Activated CD4-positive, alpha-beta memory T cell treated with anti-CD3 and anti-CD28 coated beads, Interleukin-2, amount 10 ng/mL, durations not matched to agents 7 days and 5 days (primary cell): ENCODE results near the gene PACRG. TPM values are rescaled to one million over a fixed set of nuclear protein-coding genes. Genes with fewer than 3 reads are reported as not detected.

Experiments
- CTCF ChIA-PET: fragments of 350-600 bp; sonication (Branson Sonifier 250); formaldehyde crosslinking; loops from one replicate; lab custom pipeline; 2021; ENCODE audit warnings: antibody characterized with exemption, inconsistent platforms; lab: Charles Lee
- POLR2A ChIA-PET: fragments of 350-600 bp; sonication (Branson Sonifier 250); formaldehyde crosslinking; loops from one replicate; lab custom pipeline; 2021; ENCODE audit warnings: antibody characterized with exemption; lab: Charles Lee
- DNase-seq: peaks from one replicate; pipeline ENCODE4 v3.0.0-alpha.2; 2020
- H3K27ac Mint-ChIP-seq: one replicate; pipeline ENCODE4 v1.8.0; 2021; ENCODE audit warnings: mild to moderate bottlenecking, mixed read lengths
- H3K27me3 Mint-ChIP-seq: one replicate; pipeline ENCODE4 v1.8.0; 2021; ENCODE audit warnings: mixed read lengths
- H3K36me3 Mint-ChIP-seq: one replicate; pipeline ENCODE4 v1.8.0; 2021; ENCODE audit warnings: low read depth, mixed read lengths
- H3K4me1 Mint-ChIP-seq: one replicate; pipeline ENCODE4 v1.8.0; 2021; ENCODE audit warnings: mixed read lengths
- H3K4me3 Mint-ChIP-seq: one replicate; pipeline ENCODE4 v1.8.0; 2021; ENCODE audit warnings: mild to moderate bottlenecking, mixed read lengths
- H3K9me3 Mint-ChIP-seq: one replicate; pipeline ENCODE4 v1.8.0; 2021; ENCODE audit warnings: mixed read lengths
- total RNA-seq, 2 experiments: library from RNA; stranded (reverse); gene quantifications; one replicate each; pipeline ENCODE4 v1.2.3, GENCODE V29; 2021

The PACRG gene
- total RNA-seq, 2 experiments from 2014 or later: not detected

DNA sequence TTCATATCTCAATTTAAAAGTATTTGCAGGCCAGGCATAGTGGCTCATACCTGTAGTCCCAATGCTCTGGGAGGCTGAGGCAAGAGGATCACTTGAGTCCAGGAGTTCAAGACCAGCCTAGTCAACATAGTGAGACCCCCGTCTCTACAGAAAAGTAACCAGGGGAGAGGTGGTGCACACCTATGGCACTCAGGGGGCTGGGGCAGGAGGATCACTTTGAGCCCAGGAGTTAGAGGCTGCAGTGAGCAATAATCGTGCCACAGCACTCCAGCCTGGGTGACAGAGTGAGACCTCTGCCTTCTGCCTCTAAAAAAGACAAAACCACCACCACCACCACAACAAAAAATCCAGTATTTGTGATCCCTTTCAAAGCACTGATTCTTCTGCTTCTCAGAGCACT is 501.3 kb downstream of the PACRG start:
- H3K36me3 Mint-ChIP-seq: no peaks in the 10 kb centered on the region
- POLR2A ChIA-PET: no interaction called here
- CTCF ChIA-PET: no interaction called here
- no peak for DNase-seq
- no peak overlapping the region for H3K4me3 Mint-ChIP-seq
- H3K9me3 Mint-ChIP-seq: no peaks in the 10 kb centered on the region
- H3K27ac Mint-ChIP-seq: no peak overlapping the region
- H3K4me1 Mint-ChIP-seq: no peaks in the 10 kb centered on the region
- H3K27me3 Mint-ChIP-seq: no peaks in the 10 kb centered on the region

- DNase-seq: no peak
- Mint-ChIP-seq H3K4me1 (no peaks in the 10 kb centered on the region), H3K4me3 (no peak overlapping the region), H3K36me3 (no peaks in the 10 kb centered on the region), H3K9me3 (no peaks in the 10 kb centered on the region), H3K27ac (no peak overlapping the region), H3K27me3 (no peaks in the 10 kb centered on the region)
- CTCF ChIA-PET: no interaction called here
- POLR2A ChIA-PET: no interaction called here
Measured at GRCh38 chr6:163230901-163231300, 503.1 kb downstream of the PACRG start.

- no peak overlapping the region for H3K27ac Mint-ChIP-seq
- H3K4me1 Mint-ChIP-seq: no peaks in the 10 kb centered on the region
- H3K4me3 Mint-ChIP-seq: no peak overlapping the region
- DNase-seq: no peak
- no peaks in the 10 kb centered on the region for H3K9me3 Mint-ChIP-seq
- CTCF ChIA-PET: no interaction called here
- no peaks in the 10 kb centered on the region for H3K36me3 Mint-ChIP-seq
- POLR2A ChIA-PET: no interaction called here
- H3K27me3 Mint-ChIP-seq: no peaks in the 10 kb centered on the region
Measured at GRCh38 chr6:163231356-163232014, 503.7 kb downstream of the PACRG start.

DNA sequence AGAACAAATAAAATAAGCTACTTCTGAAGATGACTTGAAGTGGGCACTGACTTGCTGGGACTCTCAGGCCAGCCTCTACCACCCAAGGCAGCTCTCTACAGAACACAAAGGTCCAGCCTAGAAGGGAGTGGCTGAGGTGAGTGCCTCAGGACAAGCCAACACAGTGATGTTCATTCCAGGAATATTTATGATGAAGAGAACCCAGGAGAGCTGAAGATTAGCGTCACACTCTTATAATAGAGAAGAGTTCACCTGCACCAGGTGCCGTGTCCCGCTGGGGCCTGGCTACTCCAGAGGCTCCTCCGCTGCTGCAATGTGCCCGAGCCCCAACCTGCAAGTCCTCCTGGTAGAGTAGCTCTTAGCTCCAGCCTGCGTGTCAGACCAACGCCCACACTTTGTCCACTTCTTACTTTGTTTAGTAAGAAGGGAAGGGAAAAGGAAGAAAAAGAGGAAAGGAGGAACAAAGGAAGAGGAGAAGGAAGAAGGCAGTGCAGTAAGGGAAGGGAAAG is 504.3 kb downstream of the PACRG start:
- CTCF ChIA-PET: no interaction called here

GRCh38 chr6:163232649-163233048 is 504.9 kb downstream of the PACRG start:
- no peaks in the 10 kb centered on the region for H3K36me3 Mint-ChIP-seq
- no peaks in the 10 kb centered on the region for H3K27me3 Mint-ChIP-seq
- ChIA-PET POLR2A (no interaction called here), CTCF (no interaction called here)
- no peak for DNase-seq
- no peaks in the 10 kb centered on the region for H3K9me3 Mint-ChIP-seq
- H3K4me1 Mint-ChIP-seq: no peaks in the 10 kb centered on the region
- H3K4me3 Mint-ChIP-seq: no peak overlapping the region
- H3K27ac Mint-ChIP-seq: no peak overlapping the region

More for the DNA sequence above, 504.3 kb downstream of the PACRG start:
- H3K4me1 Mint-ChIP-seq: no peaks in the 10 kb centered on the region
- no peak overlapping the region for H3K27ac Mint-ChIP-seq
- POLR2A ChIA-PET: no interaction called here
- H3K27me3 Mint-ChIP-seq: no peaks in the 10 kb centered on the region
- H3K4me3 Mint-ChIP-seq: no peak overlapping the region
- H3K36me3 Mint-ChIP-seq: no peaks in the 10 kb centered on the region
- no peaks in the 10 kb centered on the region for H3K9me3 Mint-ChIP-seq
- no peak for DNase-seq

GRCh38 chr6:163237110-163237509 is 509.3 kb downstream of the PACRG start:
- H3K9me3 Mint-ChIP-seq: no peaks in the 10 kb centered on the region
- H3K27ac Mint-ChIP-seq: no peak overlapping the region
- H3K4me1 Mint-ChIP-seq: no peaks in the 10 kb centered on the region
- CTCF ChIA-PET: no interaction called here
- POLR2A ChIA-PET: no interaction called here
- H3K36me3 Mint-ChIP-seq: no peaks in the 10 kb centered on the region
- DNase-seq: no peak
- no peak overlapping the region for H3K4me3 Mint-ChIP-seq
- H3K27me3 Mint-ChIP-seq: no peaks in the 10 kb centered on the region

DNA sequence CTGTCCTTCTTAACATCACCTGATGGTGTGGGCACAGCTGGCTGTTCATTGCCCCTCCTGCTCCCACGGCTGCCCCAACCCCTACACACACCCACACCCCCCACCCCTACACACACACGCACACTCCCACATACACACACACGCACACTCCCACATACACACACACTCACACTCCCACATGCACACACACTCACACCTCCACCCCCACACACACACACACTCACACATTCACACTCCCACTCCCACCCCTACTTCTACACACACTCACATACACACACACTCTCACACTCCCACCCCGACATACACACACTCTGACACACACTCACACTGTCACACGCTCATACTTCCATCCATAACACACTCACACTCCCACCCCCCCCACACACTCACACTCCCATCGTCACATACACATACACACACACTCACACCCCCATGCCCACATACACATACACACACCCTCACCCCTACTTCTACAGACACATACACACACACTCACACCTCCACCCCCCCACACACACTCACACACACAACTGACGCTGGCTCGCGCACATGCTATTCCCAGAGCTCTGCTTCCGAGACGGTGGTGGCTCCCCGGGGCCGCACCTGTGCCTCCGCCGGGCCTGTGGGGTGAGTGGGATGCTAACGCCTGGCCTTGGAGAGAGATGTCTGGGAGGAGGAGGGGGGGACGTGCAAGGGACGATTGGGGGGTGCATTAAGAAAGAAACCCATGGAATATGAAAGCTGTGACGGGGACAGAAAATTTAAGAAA is 512.0 kb downstream of the PACRG start:
- ChIA-PET POLR2A (no interaction called here), CTCF (no interaction called here)
- no peak for DNase-seq
- Mint-ChIP-seq H3K27ac (no peak overlapping the region), H3K27me3 (no peaks in the 10 kb centered on the region), H3K4me3 (no peak overlapping the region), H3K9me3 (no peaks in the 10 kb centered on the region), H3K4me1 (no peaks in the 10 kb centered on the region), H3K36me3 (no peaks in the 10 kb centered on the region)

DNA sequence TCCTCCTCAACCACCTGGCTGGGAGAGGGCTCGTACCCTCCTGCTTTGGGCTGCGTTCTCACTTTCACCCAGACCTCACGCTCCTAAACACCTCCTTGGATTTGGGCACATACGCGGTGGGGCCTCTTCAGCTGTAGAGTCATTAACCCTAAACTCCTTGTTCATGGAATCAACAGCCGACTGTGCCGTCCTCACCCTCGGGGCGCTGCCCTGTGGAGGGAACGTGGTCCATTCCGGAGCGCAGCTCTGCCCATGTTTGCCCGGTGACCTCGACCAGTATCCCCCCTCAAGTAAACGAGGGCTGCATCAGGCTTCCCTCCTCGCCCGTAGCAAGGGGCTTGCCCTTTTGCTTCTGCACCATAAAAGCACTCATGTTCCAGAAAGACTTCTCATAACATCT is 512.8 kb downstream of the PACRG start:
- POLR2A ChIA-PET: no interaction called here
- no peaks in the 10 kb centered on the region for H3K36me3 Mint-ChIP-seq
- no peak overlapping the region for H3K4me3 Mint-ChIP-seq

GRCh38 chr6:163241683-163242082 is 513.9 kb downstream of the PACRG start:
- H3K27ac Mint-ChIP-seq: no peak overlapping the region
- CTCF ChIA-PET: no interaction called here
- no peaks in the 10 kb centered on the region for H3K4me1 Mint-ChIP-seq
- no peak for DNase-seq
- no peaks in the 10 kb centered on the region for H3K9me3 Mint-ChIP-seq
- POLR2A ChIA-PET: no interaction called here
- no peak overlapping the region for H3K4me3 Mint-ChIP-seq
- no peaks in the 10 kb centered on the region for H3K36me3 Mint-ChIP-seq
- H3K27me3 Mint-ChIP-seq: no peaks in the 10 kb centered on the region

More for the DNA sequence above, 512.8 kb downstream of the PACRG start:
- H3K27me3 Mint-ChIP-seq: no peaks in the 10 kb centered on the region
- DNase-seq: no peak
- H3K4me1 Mint-ChIP-seq: no peaks in the 10 kb centered on the region
- no peaks in the 10 kb centered on the region for H3K9me3 Mint-ChIP-seq
- no peak overlapping the region for H3K27ac Mint-ChIP-seq
- CTCF ChIA-PET: interaction anchor here (0.6 kb wide), 1 partner anchor 682 kb away, joined by 5 read pairs; no protein-coding TSS in a partner anchor

GRCh38 chr6:163243083-163243482 is 515.3 kb downstream of the PACRG start:
- Mint-ChIP-seq H3K36me3 (no peaks in the 10 kb centered on the region), H3K27me3 (no peaks in the 10 kb centered on the region), H3K9me3 (no peaks in the 10 kb centered on the region), H3K4me3 (no peak overlapping the region), H3K4me1 (no peaks in the 10 kb centered on the region), H3K27ac (no peak overlapping the region)
- ChIA-PET POLR2A (no interaction called here), CTCF (no interaction called here)
- no peak for DNase-seq

DNA sequence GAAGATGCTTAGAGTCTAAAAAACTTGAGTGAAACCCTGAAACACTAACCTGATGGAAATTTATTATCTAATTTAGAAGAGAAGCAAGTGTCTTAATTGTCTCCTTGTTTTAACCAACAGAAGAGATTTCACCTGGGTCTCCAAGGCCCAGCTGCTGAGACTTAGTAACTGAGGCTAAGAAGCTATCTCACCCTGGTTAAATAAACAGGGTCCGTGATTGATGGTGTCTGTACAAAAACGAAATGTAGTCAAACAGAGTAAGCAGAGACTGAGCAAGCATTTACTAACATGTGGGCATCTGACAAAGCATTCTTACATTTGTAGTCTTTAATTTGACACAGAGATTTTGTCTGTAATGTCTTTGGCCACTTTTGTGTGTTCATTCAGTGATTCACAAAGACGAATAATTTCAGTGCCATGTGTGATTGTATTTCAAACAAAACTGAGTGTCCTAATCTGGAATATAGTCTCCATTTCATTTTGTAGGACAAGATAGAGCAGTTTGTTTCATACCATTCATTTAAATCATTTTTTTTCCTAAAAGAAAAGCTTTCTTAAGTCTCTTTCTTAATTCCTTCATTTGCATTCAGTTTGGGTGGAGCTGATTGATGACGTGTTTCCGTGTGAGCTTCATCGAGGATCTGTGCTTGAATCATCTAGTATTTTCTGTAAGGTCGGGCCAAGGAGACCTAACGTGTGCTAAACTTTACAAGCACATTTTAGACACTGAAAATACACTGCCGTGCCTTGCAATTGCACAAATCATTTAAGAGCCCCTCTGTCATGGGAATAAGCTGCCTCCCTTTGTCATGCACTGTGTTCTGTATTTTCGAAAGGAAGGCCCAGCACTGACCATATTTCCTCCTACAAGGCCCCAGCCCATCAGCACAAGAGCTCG is 516.2 kb downstream of the PACRG start:
- Mint-ChIP-seq H3K27me3 (no peaks in the 10 kb centered on the region), H3K4me1 (no peaks in the 10 kb centered on the region)
- CTCF ChIA-PET: no interaction called here

DNA sequence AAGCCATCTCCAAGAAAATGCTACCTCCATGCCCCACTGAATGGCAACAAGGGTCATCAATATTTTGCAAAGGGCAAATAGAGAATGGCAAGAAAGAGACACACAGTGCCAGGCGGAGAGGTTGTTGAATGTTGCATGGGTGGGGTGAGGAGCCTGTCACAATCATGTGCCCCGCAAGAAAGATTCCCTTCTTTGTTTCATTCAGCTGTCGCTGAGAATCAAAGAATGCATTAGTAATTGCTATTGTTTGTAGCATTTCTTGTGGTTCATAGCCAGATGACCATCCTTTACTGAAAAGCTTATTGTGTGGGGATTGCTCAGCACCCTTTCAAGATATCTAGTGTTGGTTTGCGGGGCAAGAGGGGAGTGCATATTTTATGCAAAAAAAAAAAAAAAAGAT is 520.3 kb downstream of the PACRG start:
- Mint-ChIP-seq H3K9me3 (no peaks in the 10 kb centered on the region), H3K27me3 (peaks cover 2% of the 10 kb centered on the region), H3K4me3 (no peak overlapping the region), H3K27ac (no peak overlapping the region), H3K4me1 (no peaks in the 10 kb centered on the region), H3K36me3 (no peaks in the 10 kb centered on the region)
- POLR2A ChIA-PET: no interaction called here
- no peak for DNase-seq
- CTCF ChIA-PET: no interaction called here

More for the DNA sequence above, 516.2 kb downstream of the PACRG start:
- Mint-ChIP-seq H3K4me3 (no peak overlapping the region), H3K36me3 (no peaks in the 10 kb centered on the region), H3K9me3 (no peaks in the 10 kb centered on the region), H3K27ac (no peak overlapping the region)
- no peak for DNase-seq
- POLR2A ChIA-PET: no interaction called here

GRCh38 chr6:163249651-163250101 is 521.9 kb downstream of the PACRG start:
- CTCF ChIA-PET: no interaction called here

More at GRCh38 chr6:163249651-163250101, 521.9 kb downstream of the PACRG start:
- Mint-ChIP-seq H3K4me3 (no peak overlapping the region), H3K9me3 (no peaks in the 10 kb centered on the region), H3K4me1 (no peaks in the 10 kb centered on the region), H3K27me3 (peaks cover 2% of the 10 kb centered on the region), H3K27ac (no peak overlapping the region), H3K36me3 (no peaks in the 10 kb centered on the region)
- POLR2A ChIA-PET: no interaction called here
- no peak for DNase-seq
